ENCODE results near the gene AOPEP.

AOPEP gene

GRCh38 chr9:94718936-94719335 lies 7.6 kb upstream of the AOPEP start:
- Histone ChIP-seq H3K9me2 (replicated peaks; ENCODE audit: low read depth, low read length) (no peaks in the 10 kb centered on the region), H3K27me3 (ENCODE audit: insufficient read depth, low read length, poor library complexity, severe bottlenecking) (no peaks in the 10 kb centered on the region), H3K36me3 (ENCODE audit: insufficient read depth, low read length) (no peaks in the 10 kb centered on the region), H3K4me3 (ENCODE audit: low read length, poor library complexity, severe bottlenecking) (no peak overlapping the region), H3F3A (ENCODE audit: low read depth) (no peaks in the 10 kb centered on the region), H3K9me3 (ENCODE audit: insufficient read depth, low read depth, low read length) (no peaks in the 10 kb centered on the region), H3K79me2 (ENCODE audit: insufficient read depth, low read length) (no peaks in the 10 kb centered on the region), H3K4me1 (ENCODE audit: insufficient read depth, low read length, poor library complexity, severe bottlenecking) (no peaks in the 10 kb centered on the region), H3K9ac (ENCODE audit: low read depth, low read length, poor library complexity, severe bottlenecking) (no peak overlapping the region), H2AFZ (ENCODE audit: low read length) (peak overlapping the region; percentile 21; the same call in 1 of the 2 replicates), H3K4me2 (ENCODE audit: low read depth, low read length, poor library complexity, severe bottlenecking) (no peak overlapping the region), H4K20me1 (ENCODE audit: insufficient read depth, low read length, poor library complexity, severe bottlenecking) (no peaks in the 10 kb centered on the region)
- TF ChIP-seq, protein P1, sequence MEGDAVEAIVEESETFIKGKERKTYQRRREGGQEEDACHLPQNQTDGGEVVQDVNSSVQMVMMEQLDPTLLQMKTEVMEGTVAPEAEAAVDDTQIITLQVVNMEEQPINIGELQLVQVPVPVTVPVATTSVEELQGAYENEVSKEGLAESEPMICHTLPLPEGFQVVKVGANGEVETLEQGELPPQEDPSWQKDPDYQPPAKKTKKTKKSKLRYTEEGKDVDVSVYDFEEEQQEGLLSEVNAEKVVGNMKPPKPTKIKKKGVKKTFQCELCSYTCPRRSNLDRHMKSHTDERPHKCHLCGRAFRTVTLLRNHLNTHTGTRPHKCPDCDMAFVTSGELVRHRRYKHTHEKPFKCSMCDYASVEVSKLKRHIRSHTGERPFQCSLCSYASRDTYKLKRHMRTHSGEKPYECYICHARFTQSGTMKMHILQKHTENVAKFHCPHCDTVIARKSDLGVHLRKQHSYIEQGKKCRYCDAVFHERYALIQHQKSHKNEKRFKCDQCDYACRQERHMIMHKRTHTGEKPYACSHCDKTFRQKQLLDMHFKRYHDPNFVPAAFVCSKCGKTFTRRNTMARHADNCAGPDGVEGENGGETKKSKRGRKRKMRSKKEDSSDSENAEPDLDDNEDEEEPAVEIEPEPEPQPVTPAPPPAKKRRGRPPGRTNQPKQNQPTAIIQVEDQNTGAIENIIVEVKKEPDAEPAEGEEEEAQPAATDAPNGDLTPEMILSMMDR (conservative IDR thresholded peaks at IDR 0.05; ENCODE audit: low read length) = no peak
- TF ChIP-seq EZH2phosphoT487 (IDR thresholded peaks at IDR 0.05; ENCODE audit: borderline replicate concordance) = no peak

- H3K4me2 ChIP-seq (ENCODE audit: low read depth, low read length, poor library complexity, severe bottlenecking) = peak overlapping the region; percentile 17
- TF ChIP-seq, protein P1 (conservative IDR thresholded peaks at IDR 0.05; ENCODE audit: low read length) = no peak
- no peak for TF ChIP-seq EZH2phosphoT487 (IDR thresholded peaks at IDR 0.05; ENCODE audit: borderline replicate concordance)
- no peaks in the 10 kb centered on the region for H3K27me3 ChIP-seq (ENCODE audit: insufficient read depth, low read length, poor library complexity, severe bottlenecking)
- H2AFZ ChIP-seq (ENCODE audit: low read length) = peak overlapping the region; percentile 80; the same call in 1 of the 2 replicates
- no peaks in the 10 kb centered on the region for H3K36me3 ChIP-seq (ENCODE audit: insufficient read depth, low read length)
- H3K4me1 ChIP-seq (ENCODE audit: insufficient read depth, low read length, poor library complexity, severe bottlenecking) = no peaks in the 10 kb centered on the region
- no peaks in the 10 kb centered on the region for H4K20me1 ChIP-seq (ENCODE audit: insufficient read depth, low read length, poor library complexity, severe bottlenecking)
- H3K9me3 ChIP-seq (ENCODE audit: insufficient read depth, low read depth, low read length) = no peaks in the 10 kb centered on the region
- no peaks in the 10 kb centered on the region for H3K9me2 ChIP-seq (replicated peaks; ENCODE audit: low read depth, low read length)
- no peaks in the 10 kb centered on the region for H3K79me2 ChIP-seq (ENCODE audit: insufficient read depth, low read length)
- H3F3A ChIP-seq (ENCODE audit: low read depth) = no peaks in the 10 kb centered on the region
- H3K9ac ChIP-seq (ENCODE audit: low read depth, low read length, poor library complexity, severe bottlenecking) = no peak overlapping the region
- H3K4me3 ChIP-seq (ENCODE audit: low read length, poor library complexity, severe bottlenecking) = no peak overlapping the region
These were observed 6.6 kb upstream of the AOPEP start for GRCh38 chr9:94719878-94720277.

DNA sequence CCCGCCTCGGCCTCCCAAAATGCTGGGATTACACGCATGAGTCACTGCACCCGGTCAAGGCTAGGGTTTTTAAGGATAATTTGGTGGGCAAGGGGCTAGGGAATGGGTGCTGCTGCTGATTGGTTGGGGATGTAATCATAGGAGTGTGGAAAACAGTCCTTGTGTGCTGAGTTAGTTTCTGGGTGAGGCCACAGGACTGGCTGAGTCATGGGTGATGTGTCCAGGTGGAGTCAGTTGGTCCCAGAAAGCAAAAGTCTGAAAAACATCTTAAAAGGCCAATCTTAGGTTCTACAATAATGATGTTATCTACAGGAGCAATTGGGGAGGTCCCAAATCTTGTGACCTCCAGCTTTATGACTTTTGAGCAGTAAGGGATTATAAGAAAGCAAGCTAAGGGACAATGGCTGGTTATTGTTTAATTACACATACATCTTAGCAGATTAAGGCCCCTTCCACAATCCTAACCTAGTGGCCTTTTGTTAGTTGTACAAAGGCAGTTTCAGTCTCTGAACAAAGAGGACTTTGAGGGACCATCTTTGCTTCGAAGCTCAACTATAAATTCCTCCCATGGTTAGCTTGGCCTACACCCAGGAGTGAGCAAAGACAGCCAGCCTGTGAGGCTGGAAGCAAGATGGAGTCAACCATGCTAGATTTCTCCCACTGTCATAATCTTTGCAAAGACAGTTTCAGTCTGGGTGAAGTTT lies 5.5 kb upstream of the AOPEP start:
- H3K79me2 ChIP-seq (ENCODE audit: insufficient read depth, low read length) = no peaks in the 10 kb centered on the region
- no peak overlapping the region for H3K4me2 ChIP-seq (ENCODE audit: low read depth, low read length, poor library complexity, severe bottlenecking)
- H3K9me3 ChIP-seq (ENCODE audit: insufficient read depth, low read depth, low read length) = no peaks in the 10 kb centered on the region
- H2AFZ ChIP-seq (ENCODE audit: low read length) = peak overlapping the region; percentile 22; the same call in 1 of the 2 replicates
- TF ChIP-seq, protein P1 (conservative IDR thresholded peaks at IDR 0.05; ENCODE audit: low read length) = no peak
- no peak for TF ChIP-seq EZH2phosphoT487 (IDR thresholded peaks at IDR 0.05; ENCODE audit: borderline replicate concordance)
- H3F3A ChIP-seq (ENCODE audit: low read depth) = no peaks in the 10 kb centered on the region
- no peak overlapping the region for H3K4me3 ChIP-seq (ENCODE audit: low read length, poor library complexity, severe bottlenecking)
- no peaks in the 10 kb centered on the region for H3K9me2 ChIP-seq (replicated peaks; ENCODE audit: low read depth, low read length)
- H3K9ac ChIP-seq (ENCODE audit: low read depth, low read length, poor library complexity, severe bottlenecking) = no peak overlapping the region
- H4K20me1 ChIP-seq (ENCODE audit: insufficient read depth, low read length, poor library complexity, severe bottlenecking) = no peaks in the 10 kb centered on the region
- no peaks in the 10 kb centered on the region for H3K4me1 ChIP-seq (ENCODE audit: insufficient read depth, low read length, poor library complexity, severe bottlenecking)
- no peaks in the 10 kb centered on the region for H3K27me3 ChIP-seq (ENCODE audit: insufficient read depth, low read length, poor library complexity, severe bottlenecking)
- no peaks in the 10 kb centered on the region for H3K36me3 ChIP-seq (ENCODE audit: insufficient read depth, low read length)
